KMS-11 (cell line): ENCODE measurements around the gene AMFR.

ENCODE experiments used
- H2AFZ ChIP-seq: fragments of 200-600 bp; sonication (generic); 2 replicates; pipeline ENCODE4 v1.6.1; 2016; ENCODE audit warnings: antibody characterized with exemption, mixed run types, low read depth
- H3K27ac ChIP-seq: fragments of 200-600 bp; sonication (generic); 2 replicates; pipeline ENCODE4 v1.6.1; 2016; ENCODE audit warnings: mild to moderate bottlenecking, mixed run types
- H3K27me3 ChIP-seq: fragments of 200-600 bp; sonication (generic); 2 replicates; pipeline ENCODE4 v1.6.1; 2017; ENCODE audit warnings: mild to moderate bottlenecking, low read depth, mixed run types, moderate library complexity; ENCODE audit not compliant: insufficient read depth
- H3K36me3 ChIP-seq: fragments of 200-600 bp; sonication (generic); 2 replicates; pipeline ENCODE4 v1.6.1; 2017; ENCODE audit warnings: mild to moderate bottlenecking, mixed run types; ENCODE audit not compliant: insufficient read depth
- H3K4me1 ChIP-seq: fragments of 200-600 bp; sonication (generic); 2 replicates; pipeline ENCODE4 v1.6.1; 2016; ENCODE audit warnings: mild to moderate bottlenecking, low read depth, mixed run types; ENCODE audit not compliant: poor library complexity, severe bottlenecking
- H3K4me2 ChIP-seq: fragments of 200-600 bp; sonication (generic); 2 replicates; pipeline ENCODE4 v1.7.0; 2016; ENCODE audit warnings: mild to moderate bottlenecking, mixed run types
- H3K4me3 ChIP-seq: fragments of 200-600 bp; sonication (generic); IDR thresholded peaks from 2 replicates; pipeline ENCODE4 v1.6.1; 2017; ENCODE audit warnings: low read depth, low read length, mixed read lengths; ENCODE audit not compliant: insufficient read depth
- H3K79me2 ChIP-seq: fragments of 200-600 bp; sonication (generic); 2 replicates; pipeline ENCODE4 v1.6.1; 2016; ENCODE audit warnings: low read depth, mixed run types; ENCODE audit not compliant: insufficient read depth
- H3K9ac ChIP-seq: fragments of 200-600 bp; sonication (generic); 2 replicates; pipeline ENCODE4 v1.6.1; 2016; ENCODE audit warnings: mild to moderate bottlenecking, mixed run types
- H4K20me1 ChIP-seq: fragments of 200-600 bp; sonication (generic); 2 replicates; pipeline ENCODE4 v1.6.1; 2016; ENCODE audit warnings: mild to moderate bottlenecking, mixed run types; ENCODE audit not compliant: insufficient read depth
- TF ChIP-seq, protein P1 (sequence below): fragments of 200-600 bp; sonication (generic); conservative IDR thresholded peaks from 2 replicates; pipeline ENCODE4 v1.6.1; 2017; ENCODE audit warnings: low read depth, mild to moderate bottlenecking, antibody characterized with exemption, low read length, moderate library complexity, mixed read lengths

The AMFR gene

DNA sequence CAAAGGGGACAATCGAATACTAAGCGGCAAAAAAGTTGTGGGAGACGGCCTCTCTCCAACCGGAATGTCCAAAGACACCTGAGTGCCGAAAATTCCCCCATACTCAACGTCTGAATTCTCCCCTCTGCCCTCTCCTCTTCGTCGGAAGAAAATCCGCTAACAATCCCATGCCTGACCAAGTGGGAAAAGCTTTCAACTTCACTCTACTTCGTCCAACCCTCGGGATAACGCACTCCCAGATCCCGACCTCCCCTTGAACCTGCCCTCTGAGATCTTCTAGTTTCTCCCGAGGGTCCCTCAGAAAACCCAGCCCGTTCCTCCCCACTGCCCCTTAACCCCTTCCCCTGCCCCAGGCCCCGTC is 961 bp downstream of the AMFR start:
- no peak overlapping the region for H3K27ac ChIP-seq
- no peaks in the 10 kb centered on the region for H4K20me1 ChIP-seq
- H3K4me1 ChIP-seq, result peaks cover 26% of the 10 kb centered on the region
- TF ChIP-seq, protein P1, sequence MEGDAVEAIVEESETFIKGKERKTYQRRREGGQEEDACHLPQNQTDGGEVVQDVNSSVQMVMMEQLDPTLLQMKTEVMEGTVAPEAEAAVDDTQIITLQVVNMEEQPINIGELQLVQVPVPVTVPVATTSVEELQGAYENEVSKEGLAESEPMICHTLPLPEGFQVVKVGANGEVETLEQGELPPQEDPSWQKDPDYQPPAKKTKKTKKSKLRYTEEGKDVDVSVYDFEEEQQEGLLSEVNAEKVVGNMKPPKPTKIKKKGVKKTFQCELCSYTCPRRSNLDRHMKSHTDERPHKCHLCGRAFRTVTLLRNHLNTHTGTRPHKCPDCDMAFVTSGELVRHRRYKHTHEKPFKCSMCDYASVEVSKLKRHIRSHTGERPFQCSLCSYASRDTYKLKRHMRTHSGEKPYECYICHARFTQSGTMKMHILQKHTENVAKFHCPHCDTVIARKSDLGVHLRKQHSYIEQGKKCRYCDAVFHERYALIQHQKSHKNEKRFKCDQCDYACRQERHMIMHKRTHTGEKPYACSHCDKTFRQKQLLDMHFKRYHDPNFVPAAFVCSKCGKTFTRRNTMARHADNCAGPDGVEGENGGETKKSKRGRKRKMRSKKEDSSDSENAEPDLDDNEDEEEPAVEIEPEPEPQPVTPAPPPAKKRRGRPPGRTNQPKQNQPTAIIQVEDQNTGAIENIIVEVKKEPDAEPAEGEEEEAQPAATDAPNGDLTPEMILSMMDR, result no peak
- no peaks in the 10 kb centered on the region for H3K36me3 ChIP-seq
- peak overlapping the region; percentile 61; the same call in 1 of the 2 replicates for H3K9ac ChIP-seq
- H2AFZ ChIP-seq, result no peak overlapping the region
- no peaks in the 10 kb centered on the region for H3K27me3 ChIP-seq
- peaks cover 22% of the 10 kb centered on the region; the same call in 1 of the 2 replicates for H3K79me2 ChIP-seq
- peak overlapping the region; percentile 63 for H3K4me2 ChIP-seq
- H3K4me3 ChIP-seq, result no peak overlapping the region

DNA sequence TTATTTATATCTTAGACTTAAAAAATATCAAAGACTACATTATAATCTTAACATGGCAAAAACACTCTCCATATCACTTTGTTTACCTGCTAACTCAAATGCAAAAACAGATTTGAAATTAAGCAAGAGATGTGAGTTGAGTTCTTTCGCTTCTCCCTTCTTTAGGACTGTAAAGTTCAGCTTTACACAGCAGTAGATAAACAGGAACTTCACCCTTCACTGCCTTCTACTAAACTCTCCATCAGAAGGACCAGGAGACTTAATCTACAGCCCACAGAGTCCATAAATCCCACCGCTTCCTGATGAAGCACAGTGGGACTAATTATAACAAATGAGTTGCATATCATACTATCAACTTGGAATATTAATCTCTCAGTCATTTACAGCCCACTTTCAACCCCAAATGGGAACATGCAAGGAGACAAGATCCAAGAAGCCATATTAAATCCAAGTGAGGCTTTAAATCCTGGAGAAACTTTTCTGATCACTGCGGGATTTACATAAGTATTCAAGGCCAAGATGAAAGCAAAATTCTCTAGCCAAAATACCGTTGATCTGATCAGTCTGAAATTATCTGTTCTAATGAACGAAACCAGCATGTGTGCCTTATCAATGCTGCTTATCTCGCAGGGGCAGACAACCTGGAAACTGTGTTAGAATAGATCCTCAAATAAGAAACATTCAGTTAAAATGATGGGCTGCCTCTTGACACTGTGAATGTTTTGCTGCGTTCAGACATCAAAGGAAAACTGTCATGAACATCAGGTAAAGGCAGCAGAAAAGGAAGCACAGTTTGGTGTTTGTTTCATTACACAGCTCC is 1.6 kb downstream of the AMFR start:
- no peak overlapping the region for H3K27ac ChIP-seq
- no peaks in the 10 kb centered on the region for H4K20me1 ChIP-seq
- H3K36me3 ChIP-seq, result no peaks in the 10 kb centered on the region
- no peak overlapping the region for H3K4me3 ChIP-seq
- TF ChIP-seq, protein P1, result no peak
- no peak overlapping the region; the same call in 1 of the 2 replicates for H3K9ac ChIP-seq
- H3K4me2 ChIP-seq, result peak overlapping the region; percentile 63
- peaks cover 22% of the 10 kb centered on the region; the same call in 1 of the 2 replicates for H3K79me2 ChIP-seq
- no peak overlapping the region for H2AFZ ChIP-seq
- H3K4me1 ChIP-seq, result peaks cover 26% of the 10 kb centered on the region
- H3K27me3 ChIP-seq, result no peaks in the 10 kb centered on the region

DNA sequence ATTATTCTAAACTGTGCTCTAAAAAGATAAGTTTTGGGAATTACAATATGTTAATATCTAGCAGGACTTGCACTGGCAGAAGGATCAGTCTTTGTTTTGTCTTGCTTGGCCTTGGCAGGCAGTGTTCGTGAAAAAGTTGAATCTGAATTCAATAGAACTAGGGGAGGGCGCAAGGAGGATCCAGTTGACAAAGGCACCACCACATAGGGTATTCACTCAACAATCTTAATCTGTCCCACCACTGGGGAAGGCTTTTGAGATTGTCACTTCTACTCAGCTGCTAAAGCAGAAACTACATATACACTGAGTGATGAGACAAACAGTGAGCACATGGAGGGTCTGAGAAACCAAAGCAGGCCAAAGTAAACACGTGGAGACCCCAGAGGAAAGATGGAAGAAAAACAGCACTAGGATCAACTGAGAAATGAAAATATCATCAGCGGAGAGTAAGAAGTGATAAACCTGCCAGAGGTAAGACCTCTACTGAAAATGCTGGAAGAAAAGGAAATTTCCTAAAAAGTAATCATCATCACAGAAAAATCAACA is 2.4 kb downstream of the AMFR start:
- TF ChIP-seq, protein P1, result no peak
- Histone ChIP-seq H4K20me1 (no peaks in the 10 kb centered on the region), H2AFZ (no peak overlapping the region), H3K27ac (no peak overlapping the region), H3K4me1 (peaks cover 26% of the 10 kb centered on the region), H3K36me3 (no peaks in the 10 kb centered on the region), H3K4me3 (no peak overlapping the region), H3K27me3 (no peaks in the 10 kb centered on the region), H3K9ac (no peak overlapping the region), H3K79me2 (peaks cover 22% of the 10 kb centered on the region; the same call in 1 of the 2 replicates), H3K4me2 (no peak overlapping the region)

DNA sequence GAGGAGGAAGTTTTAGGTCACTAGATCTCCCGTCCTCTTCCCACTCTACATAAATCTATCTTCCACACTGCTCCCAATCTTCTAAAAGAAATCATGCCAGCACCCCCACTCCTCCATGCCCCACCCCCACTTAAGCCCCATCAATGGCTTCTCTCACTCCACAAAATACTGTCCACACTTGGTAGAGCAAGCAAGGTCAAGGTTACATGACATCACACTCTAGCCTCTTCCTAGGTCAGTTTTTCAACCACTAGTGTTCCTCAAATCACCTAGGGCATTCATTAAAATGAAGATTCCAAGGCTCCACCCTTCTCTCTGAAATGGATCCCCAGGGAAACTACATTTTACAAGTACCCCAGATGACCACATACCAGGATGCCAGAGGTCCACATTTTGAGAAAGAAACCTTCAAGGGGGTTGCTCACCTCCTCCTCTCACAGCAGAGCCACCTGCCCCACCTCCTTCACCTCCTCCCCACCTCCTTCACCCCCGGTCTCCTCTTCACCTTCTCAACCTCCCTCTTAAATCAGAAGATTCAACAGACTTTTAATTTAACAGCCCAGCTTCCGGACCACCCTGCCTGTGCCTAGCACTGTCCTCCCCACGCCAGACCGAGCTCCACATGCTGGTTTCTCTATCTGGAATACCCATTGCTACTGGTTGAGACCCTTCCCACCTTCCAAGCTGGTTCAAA is 3.2 kb downstream of the AMFR start:
- Histone ChIP-seq H3K27ac (no peak overlapping the region), H3K9ac (no peak overlapping the region), H3K4me2 (no peak overlapping the region), H3K4me3 (no peak overlapping the region), H3K79me2 (peaks cover 22% of the 10 kb centered on the region; the same call in 1 of the 2 replicates), H4K20me1 (no peaks in the 10 kb centered on the region), H3K27me3 (no peaks in the 10 kb centered on the region), H3K4me1 (peaks cover 26% of the 10 kb centered on the region), H2AFZ (no peak overlapping the region), H3K36me3 (no peaks in the 10 kb centered on the region)
- TF ChIP-seq, protein P1, result no peak
